WERI-Rb-1 (cell line): ENCODE measurements around the gene DKK3.

ENCODE experiments used
- DNase-seq: peaks from one replicate; pipeline ENCODE4 v3.0.0-alpha.2; 2020
- H3K27ac ChIP-seq: fragments of 250-450 bp; sonication (Bioruptor Pico); 2 replicates; pipeline ENCODE4 v1.5.1; 2020; ENCODE audit warnings: mild to moderate bottlenecking, moderate library complexity
- H3K27me3 ChIP-seq: fragments of 250-450 bp; sonication (Bioruptor Pico); 2 replicates; pipeline ENCODE4 v1.5.1; 2021; ENCODE audit warnings: mild to moderate bottlenecking, low read depth, moderate library complexity; ENCODE audit not compliant: insufficient read depth, severe bottlenecking
- H3K36me3 ChIP-seq: fragments of 250-450 bp; sonication (Bioruptor Pico); 2 replicates; pipeline ENCODE4 v1.5.1; 2020; ENCODE audit warnings: mild to moderate bottlenecking, moderate library complexity
- H3K4me3 ChIP-seq: 2 replicates; pipeline ENCODE4 v1.5.1; 2011; ENCODE audit warnings: low read depth, mild to moderate bottlenecking, control low read depth, low read length
- H3K9me3 ChIP-seq: fragments of 250-450 bp; sonication (Bioruptor Pico); 2 replicates; pipeline ENCODE4 v1.5.1; 2021; ENCODE audit warnings: mild to moderate bottlenecking, moderate library complexity; ENCODE audit not compliant: severe bottlenecking
- CTCF ChIP-seq: IDR thresholded peaks from 2 replicates; pipeline ENCODE4 v1.5.1; 2011; ENCODE audit warnings: low read depth, mild to moderate bottlenecking, control low read depth, inconsistent platforms, low read length

Gene DKK3

DNA sequence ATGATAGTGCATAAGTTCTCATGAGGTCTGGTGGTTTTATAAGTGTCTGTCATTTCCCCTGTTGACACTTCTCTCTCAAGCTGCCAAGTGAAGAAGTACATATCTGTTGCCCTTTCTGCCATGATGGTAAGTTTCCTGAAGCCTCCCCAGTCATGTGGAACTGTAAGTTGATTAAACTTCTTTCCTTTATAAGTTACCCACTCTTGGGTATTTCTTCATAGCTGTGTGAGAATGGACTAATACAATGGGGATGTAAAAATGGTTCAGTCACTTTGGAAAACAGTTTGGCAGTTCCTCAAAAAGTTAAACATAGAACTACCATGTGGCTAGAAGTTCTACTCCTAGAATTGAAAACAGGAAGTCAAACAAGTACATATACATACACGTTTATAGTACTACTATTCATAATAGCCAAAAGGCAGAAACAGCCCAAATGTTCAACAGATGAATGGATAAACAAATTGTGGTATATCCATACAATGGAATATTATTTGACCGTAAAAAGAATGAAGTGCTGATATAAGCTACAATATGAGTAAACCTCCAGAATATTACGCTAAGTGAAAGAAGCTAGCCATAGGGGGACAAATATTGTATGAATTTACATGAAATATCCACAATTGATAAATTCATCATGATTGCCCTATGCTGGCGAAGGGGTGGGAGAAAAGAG, 16.0 kb upstream of the DKK3 start:
- Histone ChIP-seq H3K27ac (no peak overlapping the region), H3K36me3 (no peaks in the 10 kb centered on the region), H3K4me3 (no peak overlapping the region), H3K9me3 (peaks cover 9% of the 10 kb centered on the region), H3K27me3 (no peaks in the 10 kb centered on the region)
- no peak for TF ChIP-seq CTCF
- no peak for DNase-seq

DNA sequence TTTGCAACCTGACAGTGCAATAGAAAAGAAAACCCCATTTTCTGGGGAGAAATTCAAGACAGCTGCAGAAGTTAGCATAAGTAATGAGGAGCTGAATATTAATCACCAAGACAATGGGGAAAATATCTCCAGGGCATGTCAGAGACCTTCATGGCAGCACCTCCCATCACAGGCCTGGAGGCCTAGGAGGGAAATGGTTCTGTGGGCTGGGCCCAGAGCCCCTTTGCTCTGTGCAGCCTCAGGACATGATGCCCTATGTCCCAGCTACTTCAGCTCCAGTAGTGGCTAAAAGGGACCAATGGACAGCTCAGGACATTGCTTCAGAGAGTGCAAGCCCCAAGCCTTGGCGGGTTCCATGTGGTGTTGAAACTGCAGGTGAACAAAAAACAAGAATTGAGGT, 14.6 kb upstream of the DKK3 start:
- Histone ChIP-seq H3K36me3 (no peaks in the 10 kb centered on the region), H3K27me3 (no peaks in the 10 kb centered on the region), H3K4me3 (no peak overlapping the region), H3K9me3 (peaks cover 9% of the 10 kb centered on the region), H3K27ac (no peak overlapping the region)
- DNase-seq = no peak
- TF ChIP-seq CTCF = no peak

DNA sequence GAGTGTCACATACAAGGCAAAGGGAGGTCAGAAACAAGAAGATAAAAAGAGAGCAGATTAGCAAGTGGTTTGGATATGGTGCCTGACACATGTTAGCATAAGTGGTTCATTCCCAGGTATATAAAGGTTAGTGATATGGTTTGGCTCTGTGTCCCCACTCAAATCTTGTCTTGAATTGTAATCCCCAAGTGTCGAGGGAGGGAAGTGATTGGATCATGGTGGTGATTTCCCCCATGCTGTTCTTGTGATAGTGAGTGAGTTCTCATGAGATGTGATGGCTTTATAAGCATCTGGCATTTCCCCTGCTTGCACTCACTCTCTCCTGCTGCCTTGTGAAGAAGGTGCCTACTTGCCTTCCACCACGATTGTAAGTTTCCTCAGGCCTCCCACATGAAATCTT, 12.1 kb upstream of the DKK3 start:
- Histone ChIP-seq H3K9me3 (peaks cover 9% of the 10 kb centered on the region), H3K27ac (no peak overlapping the region), H3K4me3 (no peak overlapping the region), H3K36me3 (no peaks in the 10 kb centered on the region), H3K27me3 (no peaks in the 10 kb centered on the region)
- TF ChIP-seq CTCF = no peak
- no peak for DNase-seq

GRCh38 chr11:12019866-12020416, 11.5 kb upstream of the DKK3 start:
- TF ChIP-seq CTCF = no peak
- H3K27me3 ChIP-seq = no peaks in the 10 kb centered on the region

DNA sequence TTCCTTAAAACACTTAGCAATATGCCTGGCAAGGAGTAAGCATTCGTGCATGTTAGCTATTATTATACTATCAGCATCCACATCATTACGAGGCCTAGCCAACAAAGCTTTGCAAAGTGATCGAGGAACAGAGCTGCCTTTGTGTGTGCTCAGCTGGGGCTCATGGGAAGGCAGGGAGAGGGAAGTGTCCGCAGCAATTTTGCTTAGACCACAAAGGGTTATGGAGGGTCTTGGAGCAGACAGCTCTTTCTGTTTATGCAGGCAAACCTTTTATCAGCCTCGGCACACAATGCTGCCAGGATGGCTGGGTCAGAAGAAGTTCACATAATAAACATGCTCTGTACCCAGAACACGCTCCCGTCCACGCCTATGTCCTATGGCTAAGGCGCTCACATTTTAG, 10.9 kb upstream of the DKK3 start:
- H3K27me3 ChIP-seq = no peaks in the 10 kb centered on the region
- no peak overlapping the region for H3K4me3 ChIP-seq
- peaks cover 3% of the 10 kb centered on the region for H3K9me3 ChIP-seq
- no peaks in the 10 kb centered on the region for H3K36me3 ChIP-seq
- no peak for TF ChIP-seq CTCF
- no peak for DNase-seq
- H3K27ac ChIP-seq = no peak overlapping the region

More at GRCh38 chr11:12019866-12020416, 11.5 kb upstream of the DKK3 start:
- no peak for DNase-seq
- Histone ChIP-seq H3K27ac (no peak overlapping the region), H3K9me3 (peaks cover 9% of the 10 kb centered on the region), H3K36me3 (no peaks in the 10 kb centered on the region), H3K4me3 (no peak overlapping the region)
